HepG2 (cell line): Measurements from ENCODE around the gene OR2L2. TPM values are rescaled to one million over a fixed set of nuclear protein-coding genes. Genes with fewer than 3 reads are reported as not detected.

Source experiments
- ATAC-seq: fragments of 200-7000 bp; cut with Tn5 transposase; 3 replicates; pipeline ENCODE4 v1.9.1; 2020; ENCODE audit warnings: mild to moderate bottlenecking, moderate library complexity
- BruUV-seq: library from RNA; stranded (reverse); fragments of 400-500 nt; replicated peaks from 2 replicates; lab custom pipeline; 2021; lab: Mats Ljungman, UMichigan
- CTCF ChIA-PET: fragments of 300-600 bp; formaldehyde crosslinking; extraction: SDS; loops from one replicate; lab custom pipeline; 2021; ENCODE audit warnings: low total read pairs, inconsistent platforms, low intra/inter-chr PET ratio; lab: Yijun Ruan, JAX
- POLR2A ChIA-PET: fragments of 350-600 bp; sonication (Branson Sonifier 250); formaldehyde crosslinking; loops from one replicate; lab custom pipeline; 2020; ENCODE audit warnings: antibody characterized with exemption, inconsistent platforms; lab: Yijun Ruan, JAX
- DNase-seq: peaks from one replicate; pipeline ENCODE4 v3.0.0-alpha.2; 2015; ENCODE audit warnings: low spot score
- FAIRE-seq: peaks from 3 replicates; lab custom pipeline; 2011; peaks lifted over from hg19 to GRCh38; lab: Jason Lieb, UNC
- H2AFZ ChIP-seq: one replicate; pipeline ENCODE4 v1.6.1; 2011; ENCODE audit warnings: low read length, inconsistent platforms
- H3K27ac ChIP-seq: fragments of 300-600 bp; 3 replicates; pipeline ENCODE4 v1.8.0; 2011; ENCODE audit warnings: mixed run types, mild to moderate bottlenecking, mixed read lengths, low read length, inconsistent platforms; ENCODE audit not compliant: insufficient read depth; ENCODE audit errors: extremely low read length
- H3K27me3 ChIP-seq, 2 experiments: fragments of 200-600 bp in 1 of 2; 2 replicates in 1 of 2; 3 replicates in 1 of 2; pipeline versions ENCODE4 v1.6.0 to v1.8.0; 2011; ENCODE audit warnings: low read length in 2 of 2, mild to moderate bottlenecking in 2 of 2, moderate library complexity in 2 of 2, inconsistent platforms in 1 of 2; ENCODE audit not compliant: insufficient read depth in 2 of 2, control insufficient read depth in 1 of 2
- H3K36me3 ChIP-seq, 2 experiments: fragments of 200-600 bp in 1 of 2; replicated peaks in 1 of 2; 2 replicates in 1 of 2; 3 replicates in 1 of 2; pipeline versions ENCODE4 v1.5.1 to v1.8.0; 2011; ENCODE audit warnings: low read length in 2 of 2, inconsistent platforms in 1 of 2; ENCODE audit not compliant: insufficient read depth in 2 of 2, control insufficient read depth in 1 of 2
- H3K4me1 ChIP-seq: 2 replicates; pipeline ENCODE4 v1.5.1; 2012; ENCODE audit warnings: low read length, inconsistent platforms; ENCODE audit not compliant: insufficient read depth
- H3K4me2 ChIP-seq: 2 replicates; pipeline ENCODE4 v1.6.0; 2011; ENCODE audit warnings: low read depth, low read length, inconsistent platforms
- H3K4me3 ChIP-seq, 3 experiments: fragments of 200-600 bp in 1 of 3; sonication (generic), shearing (Covaris generic) in 1 of 3; replicated peaks in 1 of 3; 2 replicates each; pipeline ENCODE4 v1.5.1; 2011 to 2016; ENCODE audit warnings: low read length in 3 of 3, inconsistent platforms in 2 of 3, low read depth in 2 of 3, mild to moderate bottlenecking in 2 of 3, control low read depth in 1 of 3, mixed read lengths in 1 of 3; ENCODE audit not compliant: insufficient read depth in 1 of 3
- H3K79me2 ChIP-seq: one replicate; pipeline ENCODE4 v1.6.1; 2011; ENCODE audit warnings: low read length, inconsistent platforms; ENCODE audit not compliant: insufficient read depth
- H3K9ac ChIP-seq: 2 replicates; pipeline ENCODE4 v1.6.0; 2011; ENCODE audit warnings: mild to moderate bottlenecking, low read depth, low read length, inconsistent platforms; ENCODE audit not compliant: insufficient read depth
- H3K9me3 ChIP-seq: 2 replicates; pipeline ENCODE4 v1.5.1; 2012; ENCODE audit warnings: mild to moderate bottlenecking, low read length
- H4K20me1 ChIP-seq: 2 replicates; pipeline ENCODE4 v1.6.0; 2011; ENCODE audit warnings: inconsistent platforms, mild to moderate bottlenecking, low read length, moderate library complexity; ENCODE audit not compliant: insufficient read depth
- ETV5 ChIP-seq: IDR thresholded peaks from 2 replicates; pipeline ENCODE4 v1.6.1; 2018; ENCODE audit warnings: missing biosample characterization, missing genetic modification reagents, inconsistent platforms, borderline replicate concordance
- NONO ChIP-seq, 2 experiments: fragments of 450-650 bp in 1 of 2; sonication (generic) in 1 of 2; formaldehyde crosslinking in 1 of 2; IDR thresholded peaks in 1 of 2; conservative IDR thresholded peaks in 1 of 2; 2 replicates each; pipeline versions ENCODE4 v1.6.1 to v1.8.0; 2017 to 2022; ENCODE audit warnings: mild to moderate bottlenecking in 1 of 2, missing genetic modification reagents in 1 of 2, moderate library complexity in 1 of 2
- ZFP37 ChIP-seq: sonication (generic); formaldehyde crosslinking; IDR thresholded peaks from 2 replicates; pipeline ENCODE4 v1.4.0; 2020; ENCODE audit warnings: missing genetic modification reagents, borderline replicate concordance
- ZNF234 ChIP-seq: sonication (generic); formaldehyde crosslinking; conservative IDR thresholded peaks from 2 replicates; pipeline ENCODE4 v1.5.1; 2020; ENCODE audit warnings: mild to moderate bottlenecking, missing genetic modification reagents
- ZNF276 ChIP-seq: sonication (generic); formaldehyde crosslinking; IDR thresholded peaks from 2 replicates; pipeline ENCODE4 v1.4.0; 2020; ENCODE audit warnings: mild to moderate bottlenecking, low read depth, missing genetic modification reagents
- ZNF282 ChIP-seq: fragments of 450-650 bp; IDR thresholded peaks from 2 replicates; pipeline ENCODE4 v1.6.1; 2018; ENCODE audit not compliant: partially characterized antibody
- ZNF879 ChIP-seq: sonication (generic); formaldehyde crosslinking; IDR thresholded peaks from 2 replicates; pipeline ENCODE4 v1.8.1; 2023; ENCODE audit warnings: missing genetic modification reagents
- WGBS: methylation state at CpG from one replicate; pipeline ENCODE4 v1.1.6; 2017; ENCODE audit warnings: low lambda C conversion rate; 5-methylcytosine and 5-hydroxymethylcytosine counted together
- in situ Hi-C: cut with HindIII; loops from 2 replicates; pipeline ENCODE4 v1.10.0; 2017; ENCODE audit warnings: low pct_unique_long_range_greater_than_20kb; ENCODE audit not compliant: extremely low pct_ligation_motif_present
- intact Hi-C: fragments of 100-400 bp; cut with micrococcal nuclease; formaldehyde crosslinking; loops from one replicate; pipeline ENCODE4 v1.10.0; 2022; ENCODE audit not compliant: unreplicated experiment
- polyA plus RNA-seq, 8 experiments: library from polyadenylated mRNA; depleted of rRNA in 3 of 8; stranded (reverse) in 7 of 8; unstranded in 1 of 8; fragments of >200 nt; fragmentation: Illumina TruSeq in 4 of 8; extraction: Trizol in 4 of 8; gene quantifications; 2 replicates each; pipeline versions ENCODE4 v1.2.1 to v1.2.3, GENCODE V29; 2011 to 2016; ENCODE audit warnings: low read depth in 4 of 8, missing spikeins in 1 of 8, mixed read lengths in 1 of 8; ENCODE audit not compliant: insufficient read depth in 1 of 8
- total RNA-seq, 5 experiments: library from RNA; depleted of rRNA; stranded (reverse); fragments of >200 nt; fragmentation: Illumina TruSeq; extraction: Trizol; gene quantifications; 2 replicates each; pipeline ENCODE4 v1.2.3, GENCODE V29; 2016; ENCODE audit warnings: low read depth in 1 of 5
- TF ChIP-seq, protein P1 (sequence below): sonication (generic); formaldehyde crosslinking; IDR thresholded peaks from 2 replicates; pipeline ENCODE4 v1.8.0; 2022; ENCODE audit warnings: mild to moderate bottlenecking, missing genetic modification reagents, moderate library complexity

OR2L2 gene
- total and polyA plus RNA-seq, 2 of the 13 experiments (the other 11 are each of a cell fraction or from before 2014, with no cell fraction given): not detected

DNA sequence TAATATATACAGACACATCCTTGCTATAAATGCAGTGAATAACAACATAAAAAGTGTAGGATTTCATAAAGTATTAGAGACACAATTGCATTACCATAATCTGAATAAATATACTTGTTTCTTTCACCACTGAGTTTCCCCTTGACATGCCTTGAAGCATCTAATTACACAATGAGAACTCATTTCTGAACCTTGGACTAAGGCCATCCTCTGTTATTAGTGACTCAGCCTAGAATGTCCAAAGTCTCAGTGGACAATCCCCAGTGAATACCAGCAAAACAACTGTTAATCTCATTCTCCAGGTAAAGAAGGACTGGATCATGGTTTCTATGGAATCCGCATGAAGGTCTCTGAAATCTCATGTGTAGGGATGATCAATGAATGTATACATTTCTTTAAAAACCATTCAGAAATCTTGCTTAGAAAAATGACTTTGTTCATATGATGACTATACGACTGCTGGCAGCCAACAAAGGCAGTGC, 16.6 kb upstream of the OR2L2 start, which contains the start of gene OR2L5:
OR2L5 (plus strand) TSS at position 432 of the 482 bp plus-strand sequence. CDS start 8,288 bp downstream, outside the sequence.
- ChIA-PET POLR2A (no interaction called here), CTCF (no interaction called here)
- no peaks in the 10 kb centered on the region for H3K4me1 ChIP-seq
- H4K20me1 ChIP-seq: no peaks in the 10 kb centered on the region
- peaks cover 84% of the 10 kb centered on the region for H3K9me3 ChIP-seq
- FAIRE-seq (no peak), ATAC-seq (no peak)
- H3K79me2 ChIP-seq: no peaks in the 10 kb centered on the region
- H3K27me3 ChIP-seq: no peaks in the 10 kb centered on the region
- no peak within 1 kb of the TSS for H3K27ac ChIP-seq
- no peak within 1 kb of the TSS for H3K9ac ChIP-seq
- intact Hi-C loops: no loop called here
- BruUV-seq: no TSS peak
- WGBS: 22% methylated on average over 2 of the region's 2 CpGs
- no peak within 1 kb of the TSS for H3K4me2 ChIP-seq
- no peaks in the 10 kb centered on the region for H3K36me3 ChIP-seq
- no peak for TF ChIP-seq ZNF276 (CRISPR knock-in tag)
- TF ChIP-seq ZFP37 (CRISPR knock-in tag): no peak
- TF ChIP-seq, protein P1, sequence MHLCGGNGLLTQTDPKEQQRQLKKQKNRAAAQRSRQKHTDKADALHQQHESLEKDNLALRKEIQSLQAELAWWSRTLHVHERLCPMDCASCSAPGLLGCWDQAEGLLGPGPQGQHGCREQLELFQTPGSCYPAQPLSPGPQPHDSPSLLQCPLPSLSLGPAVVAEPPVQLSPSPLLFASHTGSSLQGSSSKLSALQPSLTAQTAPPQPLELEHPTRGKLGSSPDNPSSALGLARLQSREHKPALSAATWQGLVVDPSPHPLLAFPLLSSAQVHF: no peak
- TF ChIP-seq ETV5 (CRISPR knock-in tag): no peak
- no peak for TF ChIP-seq ZNF234
- TF ChIP-seq NONO (IDR thresholded peaks at IDR 0.05): no peak
- no peak for TF ChIP-seq NONO (CRISPR knock-in tag; conservative IDR thresholded peaks at IDR 0.05)
- TF ChIP-seq ZNF282: no peak
- no peak for TF ChIP-seq ZNF879 (CRISPR knock-in tag)
- TF ChIP-seq, all 625 proteins: peak for 0
- DNase-seq: no peak
- H2AFZ ChIP-seq: no peak within 1 kb of the TSS
- H3K4me3 ChIP-seq: no peak within 1 kb of the TSS
- in situ Hi-C loops: no loop called here
